NCI-H1694 (cell line): ENCODE data around the gene PSME4.
"Not testable (repeated sequence)": the region's sequence is repeated elsewhere in the genome, so short reads cannot be mapped to it uniquely, and the experiment has no call there.

Source experiments
- DNase-seq: peaks from one replicate; lab custom pipeline; 2025; lab: John Stamatoyannopoulos, UW

The PSME4 gene

GRCh38 chr2:53961478-53962216, 9.1 kb downstream of the PSME4 start:
- DNase-seq = not testable (repeated sequence)

- DNase-seq = no peak
These were observed 10.3 kb downstream of the PSME4 start for GRCh38 chr2:53960476-53960875.

- DNase-seq = no peak
These were observed 12.3 kb downstream of the PSME4 start for GRCh38 chr2:53958443-53958842.

GRCh38 chr2:53952519-53952918, 18.3 kb downstream of the PSME4 start:
- DNase-seq = no peak

- no peak for DNase-seq
These were observed 21.3 kb downstream of the PSME4 start for GRCh38 chr2:53949457-53949856.

GRCh38 chr2:53945538-53945937, 25.3 kb downstream of the PSME4 start:
- no peak for DNase-seq

- no peak for DNase-seq
These were observed 26.3 kb downstream of the PSME4 start for GRCh38 chr2:53944542-53944941.

GRCh38 chr2:53942280-53942679, 28.5 kb downstream of the PSME4 start:
- DNase-seq = no peak

GRCh38 chr2:53941749-53942148, 29.0 kb downstream of the PSME4 start:
- no peak for DNase-seq

GRCh38 chr2:53939656-53940055, 31.1 kb downstream of the PSME4 start:
- no peak for DNase-seq

GRCh38 chr2:53938904-53939303, 31.9 kb downstream of the PSME4 start:
- DNase-seq = no peak

- DNase-seq = no peak
These were observed 37.5 kb downstream of the PSME4 start for GRCh38 chr2:53933329-53933728.

GRCh38 chr2:53926321-53926720, 44.5 kb downstream of the PSME4 start:
- DNase-seq = not testable (repeated sequence)

GRCh38 chr2:53913721-53914120, 57.1 kb downstream of the PSME4 start:
- DNase-seq = no peak

- no peak for DNase-seq
These were observed 59.2 kb downstream of the PSME4 start for GRCh38 chr2:53911434-53912189.

- no peak for DNase-seq
These were observed 63.2 kb downstream of the PSME4 start for GRCh38 chr2:53907582-53907981.

GRCh38 chr2:53905396-53905795, 65.4 kb downstream of the PSME4 start:
- DNase-seq = no peak

- DNase-seq = no peak
These were observed 67.8 kb downstream of the PSME4 start for GRCh38 chr2:53903011-53903410.

- DNase-seq = no peak
These were observed 69.6 kb downstream of the PSME4 start for GRCh38 chr2:53901192-53901591.

- no peak for DNase-seq
These were observed 73.9 kb downstream of the PSME4 start for GRCh38 chr2:53896864-53897263.

GRCh38 chr2:53886406-53887280, 84.2 kb downstream of the PSME4 start:
- no peak for DNase-seq

- DNase-seq = no peak
These were observed 85.9 kb downstream of the PSME4 start for GRCh38 chr2:53884883-53885282.

- no peak for DNase-seq
These were observed 88.8 kb downstream of the PSME4 start for GRCh38 chr2:53881986-53882385.
